Endothelial cell of umbilical vein (primary cell): ENCODE measurements around the gene SYNGR3.

Experiments
- CTCF ChIP-seq, 2 donors: IDR thresholded peaks; 1 replicate in 1 of 2; 2 replicates in 1 of 2; pipeline ENCODE4 v1.5.1; 2011; ENCODE audit warnings: low read length in 2 of 2, mild to moderate bottlenecking in 2 of 2, moderate library complexity in 2 of 2, control low read depth in 1 of 2, inconsistent platforms in 1 of 2, low read depth in 1 of 2; ENCODE audit not compliant: insufficient read depth in 1 of 2; ENCODE audit errors: extremely low read depth in 1 of 2
- FOS ChIP-seq: IDR thresholded peaks from 2 replicates; pipeline ENCODE4 v1.6.1; 2011; ENCODE audit warnings: mild to moderate bottlenecking, low read length, moderate library complexity, borderline replicate concordance; ENCODE audit not compliant: insufficient read depth
- POLR2A ChIP-seq: IDR thresholded peaks from 2 replicates; pipeline ENCODE4 v1.6.1; 2012; ENCODE audit warnings: low read depth, mild to moderate bottlenecking, control low read depth, low read length
- POLR2AphosphoS5 ChIP-seq: IDR thresholded peaks from 2 replicates; pipeline ENCODE4 v1.6.1; 2012; ENCODE audit warnings: low read depth, mild to moderate bottlenecking, control low read depth, low read length, moderate library complexity; ENCODE audit not compliant: insufficient read depth

GRCh38 chr16:1942810-1943726, 46.7 kb upstream of the SYNGR3 start, which contains the start of gene MSRB1:
- TF ChIP-seq POLR2A (peak; percentile 91), CTCF (IDR thresholded peaks at IDR 0.05; ENCODE audit: extremely low read depth in 1 of 2, insufficient read depth in 1 of 2, low read depth in 1 of 2, low read length in 2 of 2) (peak in 1 of 2 donors; percentile 3), POLR2AphosphoS5 (peak; percentile 94), FOS (no peak)
